ENCODE data around the gene AGAP1.

Gene AGAP1

GRCh38 chr2:235679471-235679870 is 185.6 kb downstream of the AGAP1 start:
- DNase-seq = no peak

- DNase-seq = no peak
These were observed 191.3 kb downstream of the AGAP1 start for GRCh38 chr2:235685024-235685721.

- DNase-seq = peak in 3 of 51 donors; percentile 17 to 71 (median 29)
These were observed 194.9 kb downstream of the AGAP1 start for GRCh38 chr2:235688511-235689426.

- peak in 10 of 51 donors; percentile 13 to 74 (median 26) for DNase-seq
These were observed 195.6 kb downstream of the AGAP1 start for GRCh38 chr2:235689427-235689853.

- DNase-seq = no peak
These were observed 196.4 kb downstream of the AGAP1 start for GRCh38 chr2:235690082-235690808.

- DNase-seq = no peak
These were observed 197.1 kb downstream of the AGAP1 start for GRCh38 chr2:235690809-235691450.

GRCh38 chr2:235692076-235692475 is 198.2 kb downstream of the AGAP1 start:
- no peak for DNase-seq

- no peak for DNase-seq
These were observed 198.9 kb downstream of the AGAP1 start for GRCh38 chr2:235692671-235693171.

GRCh38 chr2:235693279-235693678 is 199.4 kb downstream of the AGAP1 start:
- DNase-seq = no peak

GRCh38 chr2:235694721-235695601 is 201.1 kb downstream of the AGAP1 start:
- no peak for DNase-seq

- DNase-seq = no peak
These were observed 201.7 kb downstream of the AGAP1 start for GRCh38 chr2:235695602-235695895.

- DNase-seq = no peak
These were observed 203.2 kb downstream of the AGAP1 start for GRCh38 chr2:235697041-235697440.

GRCh38 chr2:235698028-235698427 is 204.2 kb downstream of the AGAP1 start:
- DNase-seq = no peak

- DNase-seq = no peak
These were observed 204.6 kb downstream of the AGAP1 start for GRCh38 chr2:235698491-235698890.

GRCh38 chr2:235699576-235699975 is 205.7 kb downstream of the AGAP1 start:
- no peak for DNase-seq

- no peak for DNase-seq
These were observed 207.6 kb downstream of the AGAP1 start for GRCh38 chr2:235701206-235701981.

GRCh38 chr2:235702186-235702585 is 208.3 kb downstream of the AGAP1 start:
- no peak for DNase-seq

GRCh38 chr2:235703711-235704295 is 210.0 kb downstream of the AGAP1 start:
- no peak for DNase-seq

- no peak for DNase-seq
These were observed 211.5 kb downstream of the AGAP1 start for GRCh38 chr2:235705296-235705695.

All from hypothalamus (tissue), 51 donors.